ENCODE results near the gene SELENON.
A peak's percentile ranks its signal among the peaks of the same experiment; 100 is the strongest.

The SELENON gene

GRCh38 chr1:25817840-25818501, 18.0 kb downstream of the SELENON start:
- Histone ChIP-seq H3K27me3 (ENCODE audit: control insufficient read depth, insufficient read depth, low read length, poor library complexity, severe bottlenecking) (peaks cover 12% of the 10 kb centered on the region), H3K9me3 (ENCODE audit: control insufficient read depth, low read length) (no peaks in the 10 kb centered on the region), H3K27ac (ENCODE audit: insufficient read depth, low read depth, low read length, poor library complexity, severe bottlenecking) (no peak overlapping the region), H3K4me1 (ENCODE audit: control insufficient read depth, insufficient read depth, low read length) (peaks cover 16% of the 10 kb centered on the region), H3K4me3 (ENCODE audit: insufficient read depth, low read depth, low read length) (no peak overlapping the region), H3K36me3 (ENCODE audit: control insufficient read depth, insufficient read depth, low read length) (peaks cover 14% of the 10 kb centered on the region)
- 59 to 63% methylated on average over 8 of the region's 8 CpGs for WGBS, 2 experiments

- no peak overlapping the region for H3K27ac ChIP-seq (ENCODE audit: insufficient read depth, low read depth, low read length, poor library complexity, severe bottlenecking)
- 87 to 90% methylated on average over 6 of the region's 6 CpGs for WGBS, 2 experiments
- H3K4me3 ChIP-seq (ENCODE audit: insufficient read depth, low read depth, low read length) = peak overlapping the region; percentile 96
Observed at GRCh38 chr1:25818569-25818968, 18.6 kb downstream of the SELENON start.

GRCh38 chr1:25819491-25820246, 19.7 kb downstream of the SELENON start, which contains the start of gene MTFR1L:
TSS of gene MTFR1L (plus strand) at chr1:25819954. CDS start at chr1:25823105, 3,151 bp downstream.
- Histone ChIP-seq H3K27me3 (ENCODE audit: control insufficient read depth, insufficient read depth, low read length, poor library complexity, severe bottlenecking) (peaks cover 12% of the 10 kb centered on the region), H3K4me1 (ENCODE audit: control insufficient read depth, insufficient read depth, low read length) (peaks cover 16% of the 10 kb centered on the region), H3K27ac (ENCODE audit: insufficient read depth, low read depth, low read length, poor library complexity, severe bottlenecking) (peak within 1 kb of the TSS; percentile 76), H3K9me3 (ENCODE audit: control insufficient read depth, low read length) (no peaks in the 10 kb centered on the region), H3K36me3 (ENCODE audit: control insufficient read depth, insufficient read depth, low read length) (peaks cover 10% of the 10 kb centered on the region), H3K4me3 (ENCODE audit: insufficient read depth, low read depth, low read length) (peak within 1 kb of the TSS; percentile 96)
- WGBS, 2 experiments = 1% methylated on average over 64 of the region's 64 CpGs

More at GRCh38 chr1:25818569-25818968, 18.6 kb downstream of the SELENON start:
- Histone ChIP-seq H3K36me3 (ENCODE audit: control insufficient read depth, insufficient read depth, low read length) (peaks cover 14% of the 10 kb centered on the region), H3K27me3 (ENCODE audit: control insufficient read depth, insufficient read depth, low read length, poor library complexity, severe bottlenecking) (peaks cover 12% of the 10 kb centered on the region), H3K9me3 (ENCODE audit: control insufficient read depth, low read length) (no peaks in the 10 kb centered on the region), H3K4me1 (ENCODE audit: control insufficient read depth, insufficient read depth, low read length) (peaks cover 16% of the 10 kb centered on the region)

- Histone ChIP-seq H3K4me3 (ENCODE audit: insufficient read depth, low read depth, low read length) (peak overlapping the region; percentile 96), H3K27me3 (ENCODE audit: control insufficient read depth, insufficient read depth, low read length, poor library complexity, severe bottlenecking) (peaks cover 12% of the 10 kb centered on the region), H3K4me1 (ENCODE audit: control insufficient read depth, insufficient read depth, low read length) (peaks cover 16% of the 10 kb centered on the region), H3K27ac (ENCODE audit: insufficient read depth, low read depth, low read length, poor library complexity, severe bottlenecking) (no peak overlapping the region), H3K9me3 (ENCODE audit: control insufficient read depth, low read length) (no peaks in the 10 kb centered on the region), H3K36me3 (ENCODE audit: control insufficient read depth, insufficient read depth, low read length) (peaks cover 6% of the 10 kb centered on the region)
- WGBS, 2 experiments = 2 to 3% methylated on average over 67 of the region's 67 CpGs
Observed at GRCh38 chr1:25820247-25821111, 20.5 kb downstream of the SELENON start.

- H3K27me3 ChIP-seq (ENCODE audit: control insufficient read depth, insufficient read depth, low read length, poor library complexity, severe bottlenecking) = peaks cover 12% of the 10 kb centered on the region
- peak overlapping the region; percentile 96 for H3K4me3 ChIP-seq (ENCODE audit: insufficient read depth, low read depth, low read length)
- no peak overlapping the region for H3K27ac ChIP-seq (ENCODE audit: insufficient read depth, low read depth, low read length, poor library complexity, severe bottlenecking)
- H3K36me3 ChIP-seq (ENCODE audit: control insufficient read depth, insufficient read depth, low read length) = no peaks in the 10 kb centered on the region
- peaks cover 16% of the 10 kb centered on the region for H3K4me1 ChIP-seq (ENCODE audit: control insufficient read depth, insufficient read depth, low read length)
- 68 to 70% methylated on average over 10 of the region's 10 CpGs for WGBS, 2 experiments
- no peaks in the 10 kb centered on the region for H3K9me3 ChIP-seq (ENCODE audit: control insufficient read depth, low read length)
Observed at GRCh38 chr1:25821112-25821476, 21.1 kb downstream of the SELENON start.

GRCh38 chr1:25821630-25822091, 21.7 kb downstream of the SELENON start:
- no peak overlapping the region for H3K27ac ChIP-seq (ENCODE audit: insufficient read depth, low read depth, low read length, poor library complexity, severe bottlenecking)
- no peaks in the 10 kb centered on the region for H3K9me3 ChIP-seq (ENCODE audit: control insufficient read depth, low read length)
- WGBS, 2 experiments = 91 to 93% methylated on average over 5 of the region's 5 CpGs
- no peak overlapping the region for H3K4me3 ChIP-seq (ENCODE audit: insufficient read depth, low read depth, low read length)
- H3K4me1 ChIP-seq (ENCODE audit: control insufficient read depth, insufficient read depth, low read length) = peaks cover 16% of the 10 kb centered on the region
- peaks cover 2% of the 10 kb centered on the region for H3K36me3 ChIP-seq (ENCODE audit: control insufficient read depth, insufficient read depth, low read length)
- H3K27me3 ChIP-seq (ENCODE audit: control insufficient read depth, insufficient read depth, low read length, poor library complexity, severe bottlenecking) = peaks cover 12% of the 10 kb centered on the region

- Histone ChIP-seq H3K27me3 (ENCODE audit: control insufficient read depth, insufficient read depth, low read length, poor library complexity, severe bottlenecking) (peaks cover 12% of the 10 kb centered on the region), H3K4me3 (ENCODE audit: insufficient read depth, low read depth, low read length) (no peak overlapping the region), H3K9me3 (ENCODE audit: control insufficient read depth, low read length) (no peaks in the 10 kb centered on the region), H3K36me3 (ENCODE audit: control insufficient read depth, insufficient read depth, low read length) (peaks cover 12% of the 10 kb centered on the region), H3K27ac (ENCODE audit: insufficient read depth, low read depth, low read length, poor library complexity, severe bottlenecking) (no peak overlapping the region), H3K4me1 (ENCODE audit: control insufficient read depth, insufficient read depth, low read length) (peaks cover 8% of the 10 kb centered on the region)
- 94% methylated on average over 2 of the region's 2 CpGs for WGBS, 2 experiments
Observed at GRCh38 chr1:25825605-25826004, 25.6 kb downstream of the SELENON start.

- Histone ChIP-seq H3K27ac (ENCODE audit: insufficient read depth, low read depth, low read length, poor library complexity, severe bottlenecking) (no peak overlapping the region), H3K36me3 (ENCODE audit: control insufficient read depth, insufficient read depth, low read length) (peaks cover 18% of the 10 kb centered on the region), H3K27me3 (ENCODE audit: control insufficient read depth, insufficient read depth, low read length, poor library complexity, severe bottlenecking) (peaks cover 5% of the 10 kb centered on the region), H3K4me3 (ENCODE audit: insufficient read depth, low read depth, low read length) (no peak overlapping the region), H3K4me1 (ENCODE audit: control insufficient read depth, insufficient read depth, low read length) (peaks cover under 1% of the 10 kb centered on the region), H3K9me3 (ENCODE audit: control insufficient read depth, low read length) (no peaks in the 10 kb centered on the region)
- 94 to 96% methylated on average over 10 of the region's 10 CpGs for WGBS, 2 experiments
Observed at GRCh38 chr1:25826571-25826970, 26.6 kb downstream of the SELENON start.

- H3K4me1 ChIP-seq (ENCODE audit: control insufficient read depth, insufficient read depth, low read length) = no peaks in the 10 kb centered on the region
- no peak overlapping the region for H3K4me3 ChIP-seq (ENCODE audit: insufficient read depth, low read depth, low read length)
- WGBS, 2 experiments = 85 to 87% methylated on average over 3 of the region's 3 CpGs
- H3K27ac ChIP-seq (ENCODE audit: insufficient read depth, low read depth, low read length, poor library complexity, severe bottlenecking) = no peak overlapping the region
- H3K9me3 ChIP-seq (ENCODE audit: control insufficient read depth, low read length) = no peaks in the 10 kb centered on the region
- H3K36me3 ChIP-seq (ENCODE audit: control insufficient read depth, insufficient read depth, low read length) = peaks cover 32% of the 10 kb centered on the region
- H3K27me3 ChIP-seq (ENCODE audit: control insufficient read depth, insufficient read depth, low read length, poor library complexity, severe bottlenecking) = no peaks in the 10 kb centered on the region
Observed at GRCh38 chr1:25828491-25828890, 28.5 kb downstream of the SELENON start.
